HUES48 (cell line): ENCODE data around the gene OR10G7.
"Not testable (repeated sequence)": the region's sequence is repeated elsewhere in the genome, so short reads cannot be mapped to it uniquely, and the experiment has no call there.

Experiments
- H3K27ac ChIP-seq: one replicate; pipeline ENCODE4 v1.7.0; 2013; ENCODE audit warnings: low read depth, low read length, inconsistent platforms
- H3K27me3 ChIP-seq: 2 replicates; pipeline ENCODE4 v1.6.1; 2013; ENCODE audit warnings: mild to moderate bottlenecking, low read length; ENCODE audit not compliant: control insufficient read depth, insufficient read depth
- H3K36me3 ChIP-seq: 2 replicates; pipeline ENCODE4 v1.6.1; 2013; ENCODE audit warnings: low read length; ENCODE audit not compliant: control insufficient read depth, insufficient read depth
- H3K4me1 ChIP-seq: 2 replicates; pipeline ENCODE4 v1.6.1; 2013; ENCODE audit warnings: mild to moderate bottlenecking, low read length; ENCODE audit not compliant: control insufficient read depth, insufficient read depth
- H3K4me3 ChIP-seq: 2 replicates; pipeline ENCODE4 v1.5.1; 2013; ENCODE audit warnings: mild to moderate bottlenecking, low read depth, low read length
- H3K9ac ChIP-seq: 2 replicates; pipeline ENCODE4 v1.6.1; 2013; ENCODE audit warnings: mild to moderate bottlenecking, low read depth, low read length, moderate library complexity
- H3K9me3 ChIP-seq: 2 replicates; pipeline ENCODE4 v1.6.1; 2013; ENCODE audit warnings: low read length; ENCODE audit not compliant: control insufficient read depth, insufficient read depth

The OR10G7 gene

GRCh38 chr11:124036666-124037065, 4.5 kb downstream of the OR10G7 start:
- Histone ChIP-seq H3K9ac (no peak overlapping the region), H3K36me3 (no peaks in the 10 kb centered on the region), H3K9me3 (no peaks in the 10 kb centered on the region), H3K27me3 (no peaks in the 10 kb centered on the region), H3K27ac (no peak overlapping the region), H3K4me1 (0 out of 2 replicates have a peak, but pooled peaks cover 4% of the 10 kb centered on the region), H3K4me3 (no peak overlapping the region)

- Histone ChIP-seq H3K9ac (no peak within 1 kb of the TSS), H3K27me3 (no peaks in the 10 kb centered on the region), H3K4me1 (peaks cover 4% of the 10 kb centered on the region; the same call in 1 of the 2 replicates), H3K9me3 (no peaks in the 10 kb centered on the region), H3K36me3 (no peaks in the 10 kb centered on the region), H3K27ac (no peak within 1 kb of the TSS), H3K4me3 (no peak within 1 kb of the TSS)
These were observed 14.6 kb downstream of the OR10G7 start, which contains the start of gene OR10G8 for GRCh38 chr11:124026498-124026897. Gene OR10G8 (plus strand): TSS chr11:124026798. CDS start chr11:124029623, 2,825 bp downstream.

- not testable (repeated sequence) for H3K9ac ChIP-seq, H3K4me1 ChIP-seq, H3K36me3 ChIP-seq, H3K9me3 ChIP-seq, H3K4me3 ChIP-seq, H3K27me3 ChIP-seq, H3K27ac ChIP-seq
These were observed 25.3 kb downstream of the OR10G7 start for GRCh38 chr11:124015837-124016236.

GRCh38 chr11:124012697-124013096, 28.4 kb downstream of the OR10G7 start, which contains the start of gene OR10G4:
Gene OR10G4 (plus strand): TSS chr11:124012997. CDS start chr11:124015575, 2,578 bp downstream.
- Histone ChIP-seq H3K4me3 (no peak within 1 kb of the TSS), H3K4me1 (no peaks in the 10 kb centered on the region), H3K27ac (no peak within 1 kb of the TSS), H3K27me3 (no peaks in the 10 kb centered on the region), H3K36me3 (no peaks in the 10 kb centered on the region), H3K9ac (no peak within 1 kb of the TSS), H3K9me3 (no peaks in the 10 kb centered on the region)

GRCh38 chr11:123995119-123995518, 46.0 kb downstream of the OR10G7 start, which contains the start of gene OR10G6:
Gene OR10G6 (minus strand): TSS chr11:123995161. CDS start chr11:123995161, 0 bp downstream.
- Histone ChIP-seq H3K27ac (no peak within 1 kb of the TSS), H3K9ac (no peak within 1 kb of the TSS), H3K27me3 (no peaks in the 10 kb centered on the region), H3K4me1 (no peaks in the 10 kb centered on the region), H3K9me3 (no peaks in the 10 kb centered on the region), H3K4me3 (no peak within 1 kb of the TSS), H3K36me3 (no peaks in the 10 kb centered on the region)
